HepG2 (cell line): Measurements from ENCODE around the gene LAG3. TPM values are rescaled to one million over a fixed set of nuclear protein-coding genes. Genes with fewer than 3 reads are reported as not detected.

Experiments used
- DRAP1 ChIP-seq: IDR thresholded peaks from 2 replicates; pipeline ENCODE4 v1.6.1; 2016; ENCODE audit warnings: missing genetic modification reagents, missing compliant biosample characterization
- ISL2 ChIP-seq: sonication (generic); formaldehyde crosslinking; IDR thresholded peaks from 2 replicates; pipeline ENCODE4 v1.5.0; 2020; ENCODE audit warnings: missing genetic modification reagents
- KDM5B ChIP-seq: sonication (generic); formaldehyde crosslinking; IDR thresholded peaks from 2 replicates; pipeline ENCODE4 v1.4.0; 2020; ENCODE audit warnings: missing genetic modification reagents, mild to moderate bottlenecking, borderline replicate concordance
- MYNN ChIP-seq: sonication (generic); formaldehyde crosslinking; IDR thresholded peaks from 2 replicates; pipeline ENCODE4 v1.4.0; 2020; ENCODE audit warnings: mild to moderate bottlenecking, low read depth, missing genetic modification reagents
- MYPOP ChIP-seq: sonication (generic); formaldehyde crosslinking; IDR thresholded peaks from 2 replicates; pipeline ENCODE4 v1.8.1; 2023; ENCODE audit warnings: mild to moderate bottlenecking, moderate library complexity, missing genetic modification reagents
- NPAS2 ChIP-seq: sonication (generic); formaldehyde crosslinking; IDR thresholded peaks from 2 replicates; pipeline ENCODE4 v1.8.0; 2022; ENCODE audit warnings: mild to moderate bottlenecking, missing genetic modification reagents, borderline replicate concordance
- PHF21A ChIP-seq: sonication (generic); formaldehyde crosslinking; IDR thresholded peaks from 2 replicates; pipeline ENCODE4 v1.5.0; 2020; ENCODE audit warnings: mild to moderate bottlenecking, missing genetic modification reagents
- STAT6 ChIP-seq: sonication (generic); formaldehyde crosslinking; IDR thresholded peaks from 2 replicates; pipeline ENCODE4 v1.4.0; 2020; ENCODE audit warnings: missing genetic modification reagents, mild to moderate bottlenecking, borderline replicate concordance
- TARDBP ChIP-seq: sonication (generic); formaldehyde crosslinking; IDR thresholded peaks from 2 replicates; pipeline ENCODE4 v1.8.0; 2022; ENCODE audit warnings: mild to moderate bottlenecking, missing genetic modification reagents
- TCF12 ChIP-seq, 2 experiments: fragments of 450-650 bp in 1 of 2; sonication (generic) in 1 of 2; formaldehyde crosslinking in 1 of 2; IDR thresholded peaks; 2 replicates each; pipeline versions ENCODE4 v1.6.1 to v1.8.0; 2017 to 2022; ENCODE audit warnings: antibody characterized with exemption in 1 of 2, mild to moderate bottlenecking in 1 of 2, missing genetic modification reagents in 1 of 2, moderate library complexity in 1 of 2
- TFAP4 ChIP-seq: sonication (generic); IDR thresholded peaks from 2 replicates; pipeline ENCODE4 v1.6.1; 2016; ENCODE audit warnings: low read depth, borderline replicate concordance
- ZBTB1 ChIP-seq: sonication (generic); formaldehyde crosslinking; IDR thresholded peaks from 2 replicates; pipeline ENCODE4 v1.4.0; 2020; ENCODE audit warnings: missing genetic modification reagents, borderline replicate concordance
- ZNF552 ChIP-seq: sonication (generic); formaldehyde crosslinking; IDR thresholded peaks from 2 replicates; pipeline ENCODE4 v1.9.0; 2022; ENCODE audit warnings: missing genetic modification reagents, mild to moderate bottlenecking, borderline replicate concordance
- ZNF576 ChIP-seq: sonication (generic); formaldehyde crosslinking; IDR thresholded peaks from 2 replicates; pipeline ENCODE4 v1.4.0; 2020; ENCODE audit warnings: mild to moderate bottlenecking, missing genetic modification reagents
- ZNF614 ChIP-seq: IDR thresholded peaks from 2 replicates; pipeline ENCODE4 v1.6.1; 2018; ENCODE audit warnings: missing biosample characterization, missing genetic modification reagents, inconsistent platforms, borderline replicate concordance
- polyA plus RNA-seq, 8 experiments: library from polyadenylated mRNA; depleted of rRNA in 3 of 8; stranded (reverse) in 7 of 8; unstranded in 1 of 8; fragments of >200 nt; fragmentation: Illumina TruSeq in 4 of 8; extraction: Trizol in 4 of 8; gene quantifications; 2 replicates each; pipeline versions ENCODE4 v1.2.1 to v1.2.3, GENCODE V29; 2011 to 2016; ENCODE audit warnings: low read depth in 4 of 8, missing spikeins in 1 of 8, mixed read lengths in 1 of 8; ENCODE audit not compliant: insufficient read depth in 1 of 8
- total RNA-seq, 5 experiments: library from RNA; depleted of rRNA; stranded (reverse); fragments of >200 nt; fragmentation: Illumina TruSeq; extraction: Trizol; gene quantifications; 2 replicates each; pipeline ENCODE4 v1.2.3, GENCODE V29; 2016; ENCODE audit warnings: low read depth in 1 of 5

LAG3 gene
- total and polyA plus RNA-seq, 2 of the 13 experiments (the other 11 are each of a cell fraction or from before 2014, with no cell fraction given), result 0.11 to 0.26 TPM

GRCh38 chr12:6778574-6779550, 6.5 kb downstream of the LAG3 start (continued):
- TF ChIP-seq PHF21A (peak; percentile 65), ZBTB1 (no peak), ZNF552 (0 out of 2 replicates have a peak, but pooled peaks have one; percentile 29), MYNN (CRISPR knock-in tag) (no peak), MYPOP (CRISPR knock-in tag) (0 out of 2 replicates have a peak, but pooled peaks have one; percentile 40), TARDBP (CRISPR knock-in tag) (peak; percentile 93; the same call in 1 of the 2 replicates), TCF12 (IDR thresholded peaks at IDR 0.05) (no peak), TCF12 (CRISPR knock-in tag; IDR thresholded peaks at IDR 0.05) (peak; percentile 79; the same call in 1 of the 2 replicates), KDM5B (CRISPR knock-in tag) (peak; percentile 74), ZNF576 (0 out of 2 replicates have a peak, but pooled peaks have one; percentile 43), DRAP1 (CRISPR knock-in tag) (peak; percentile 46; the same call in 1 of the 2 replicates), STAT6 (CRISPR knock-in tag) (peak; percentile 84; the same call in 1 of the 2 replicates), ZNF614 (CRISPR knock-in tag) (peak; percentile 82; the same call in 1 of the 2 replicates), TFAP4 (peak; percentile 59; the same call in 1 of the 2 replicates), ISL2 (CRISPR knock-in tag) (peak; percentile 68; the same call in 1 of the 2 replicates), NPAS2 (CRISPR knock-in tag) (peak; percentile 89; the same call in 1 of the 2 replicates)
